Activated CD4-positive, alpha-beta memory T cell treated with anti-CD3 and anti-CD28 coated beads, Interleukin-2, amount 10 ng/mL, durations not matched to agents 7 days and 5 days (primary cell): ENCODE results near the gene PISD. TPM values are rescaled to one million over a fixed set of nuclear protein-coding genes. Genes with fewer than 3 reads are reported as not detected.

Experiments used
- CTCF ChIA-PET: fragments of 350-600 bp; sonication (Branson Sonifier 250); formaldehyde crosslinking; loops from one replicate; lab custom pipeline; 2021; ENCODE audit warnings: antibody characterized with exemption, inconsistent platforms; lab: Charles Lee
- POLR2A ChIA-PET: fragments of 350-600 bp; sonication (Branson Sonifier 250); formaldehyde crosslinking; loops from one replicate; lab custom pipeline; 2021; ENCODE audit warnings: antibody characterized with exemption; lab: Charles Lee
- DNase-seq: peaks from one replicate; pipeline ENCODE4 v3.0.0-alpha.2; 2020
- H3K27ac Mint-ChIP-seq: one replicate; pipeline ENCODE4 v1.8.0; 2021; ENCODE audit warnings: mild to moderate bottlenecking, mixed read lengths
- H3K27me3 Mint-ChIP-seq: one replicate; pipeline ENCODE4 v1.8.0; 2021; ENCODE audit warnings: mixed read lengths
- H3K36me3 Mint-ChIP-seq: one replicate; pipeline ENCODE4 v1.8.0; 2021; ENCODE audit warnings: low read depth, mixed read lengths
- H3K4me1 Mint-ChIP-seq: one replicate; pipeline ENCODE4 v1.8.0; 2021; ENCODE audit warnings: mixed read lengths
- H3K4me3 Mint-ChIP-seq: one replicate; pipeline ENCODE4 v1.8.0; 2021; ENCODE audit warnings: mild to moderate bottlenecking, mixed read lengths
- H3K9me3 Mint-ChIP-seq: one replicate; pipeline ENCODE4 v1.8.0; 2021; ENCODE audit warnings: mixed read lengths
- total RNA-seq, 2 experiments: library from RNA; stranded (reverse); gene quantifications; one replicate each; pipeline ENCODE4 v1.2.3, GENCODE V29; 2021

Gene PISD
- total RNA-seq, 2 experiments from 2014 or later: 19.2 to 19.6 TPM

- ChIA-PET CTCF (interaction anchor here (1.2 to 2.5 kb wide), 2 partner anchors 12 to 18 kb away, joined by 3 to 9 read pairs; no protein-coding TSS in a partner anchor), POLR2A (interaction anchor here (0.9 kb wide), 1 partner anchor 10 kb away, joined by 3 read pairs; no protein-coding TSS in a partner anchor)
- H3K4me3 Mint-ChIP-seq: no peak overlapping the region
- H3K9me3 Mint-ChIP-seq: no peaks in the 10 kb centered on the region
- H3K4me1 Mint-ChIP-seq: peaks cover 3% of the 10 kb centered on the region
- H3K36me3 Mint-ChIP-seq: peaks cover 56% of the 10 kb centered on the region
- H3K27me3 Mint-ChIP-seq: no peaks in the 10 kb centered on the region
- H3K27ac Mint-ChIP-seq: no peak overlapping the region
- DNase-seq: no peak
Observed at GRCh38 chr22:31574055-31574670, 87.9 kb downstream of the PISD start.

DNA sequence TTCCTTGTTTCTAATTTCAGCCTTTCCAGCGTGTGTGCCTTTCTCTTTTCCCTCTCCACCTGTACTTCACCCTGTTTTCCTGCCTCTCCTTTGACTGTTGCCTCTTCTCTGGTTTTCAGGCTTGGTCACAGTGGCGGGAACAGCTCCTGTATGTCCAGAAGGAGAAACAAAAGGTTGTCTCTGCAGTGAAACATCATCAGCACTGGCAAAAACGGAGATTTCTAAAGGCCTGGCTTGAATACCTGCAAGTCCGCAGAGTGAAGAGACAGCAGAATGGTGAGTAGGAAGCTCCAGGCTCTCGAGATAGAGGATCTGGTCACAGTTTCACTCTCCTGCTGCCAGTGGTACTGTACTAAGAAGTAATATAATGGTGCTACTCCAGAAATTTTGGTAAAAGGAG lies 89.1 kb downstream of the PISD start:
- Mint-ChIP-seq H3K4me1 (peaks cover 3% of the 10 kb centered on the region), H3K27me3 (no peaks in the 10 kb centered on the region), H3K4me3 (no peak overlapping the region), H3K36me3 (peaks cover 49% of the 10 kb centered on the region), H3K9me3 (no peaks in the 10 kb centered on the region), H3K27ac (no peak overlapping the region)
- CTCF ChIA-PET: interaction anchor here (0.9 to 2.5 kb wide), 2 partner anchors 12 to 16 kb away, joined by 3 to 9 read pairs; no protein-coding TSS in a partner anchor
- DNase-seq: no peak
- POLR2A ChIA-PET: no interaction called here

DNA sequence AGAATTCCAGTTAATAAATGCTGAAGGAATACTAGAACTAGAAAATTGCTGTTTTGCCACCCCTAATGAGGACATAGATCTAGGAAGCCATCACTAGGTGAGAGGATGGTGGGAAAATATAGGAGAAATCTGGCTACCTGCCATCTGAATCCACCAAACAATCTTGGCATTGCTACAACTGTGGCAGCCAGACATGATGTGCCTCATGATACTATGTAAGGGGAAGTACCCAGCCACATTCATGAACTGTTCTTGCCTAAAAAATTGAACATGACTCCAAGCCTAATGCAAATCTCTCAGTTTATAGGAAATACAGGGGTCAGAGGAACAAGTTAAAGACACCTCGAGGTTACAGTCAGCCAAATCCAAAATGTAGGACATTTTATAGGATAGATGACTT lies 92.9 kb downstream of the PISD start:
- peaks cover 3% of the 10 kb centered on the region for H3K4me1 Mint-ChIP-seq
- ChIA-PET POLR2A (no interaction called here), CTCF (interaction anchor here (0.7 to 1.0 kb wide), 2 partner anchors 79 to 350 kb away, joined by 3 to 4 read pairs; no protein-coding TSS in a partner anchor)
- no peak overlapping the region for H3K4me3 Mint-ChIP-seq
- DNase-seq: no peak
- H3K9me3 Mint-ChIP-seq: no peaks in the 10 kb centered on the region
- peaks cover 42% of the 10 kb centered on the region for H3K36me3 Mint-ChIP-seq
- H3K27ac Mint-ChIP-seq: no peak overlapping the region
- no peaks in the 10 kb centered on the region for H3K27me3 Mint-ChIP-seq

Other genes starting within 250 kb of the PISD start
- 10 to 100 TPM; 35.6 to 37.8 TPM for gene EIF4ENIF1, start 172.4 kb downstream of the PISD start, total RNA-seq
- 100 to 1,000 TPM; 140 to 145 TPM for gene SFI1, start 165.7 kb downstream of the PISD start, total RNA-seq
- 10 to 100 TPM; 56.3 to 61.3 TPM for gene PRR14L, start 87.9 kb upstream of the PISD start, total RNA-seq
- gene DEPDC5, start 91.8 kb upstream of the PISD start, total RNA-seq: 10 to 100 TPM; 32.8 to 33.7 TPM